Endodermal cell (in vitro differentiated cells): ENCODE results near the gene CACNA2D1. TPM values are rescaled to one million over a fixed set of nuclear protein-coding genes. Genes with fewer than 3 reads are reported as not detected.

ENCODE experiments used
- DNase-seq: peaks from one replicate; pipeline ENCODE4 v3.0.0-alpha.2; 2017
- H3K27ac ChIP-seq: 2 replicates; pipeline ENCODE4 v1.5.1; 2013; ENCODE audit warnings: mild to moderate bottlenecking, low read depth, low read length, moderate library complexity
- H3K27me3 ChIP-seq: 2 replicates; pipeline ENCODE4 v1.6.1; 2013; ENCODE audit warnings: mild to moderate bottlenecking, low read length, moderate library complexity; ENCODE audit not compliant: insufficient read depth, control insufficient read depth, poor library complexity, severe bottlenecking
- H3K36me3 ChIP-seq: 2 replicates; pipeline ENCODE4 v1.7.0; 2013; ENCODE audit warnings: mild to moderate bottlenecking, low read length, moderate library complexity; ENCODE audit not compliant: control insufficient read depth, insufficient read depth
- H3K4me1 ChIP-seq: one replicate; pipeline ENCODE4 v1.7.0; 2013; ENCODE audit warnings: low read length; ENCODE audit not compliant: control insufficient read depth, insufficient read depth
- H3K4me3 ChIP-seq: 2 replicates; pipeline ENCODE4 v1.5.1; 2013; ENCODE audit warnings: mild to moderate bottlenecking, low read length, moderate library complexity
- H3K9ac ChIP-seq: 2 replicates; pipeline ENCODE4 v1.6.1; 2013; ENCODE audit warnings: mild to moderate bottlenecking, low read length, moderate library complexity; ENCODE audit not compliant: poor library complexity, severe bottlenecking; ENCODE audit errors: extremely low read depth
- H3K9me3 ChIP-seq: 2 replicates; pipeline ENCODE4 v1.6.1; 2013; ENCODE audit warnings: mild to moderate bottlenecking, low read length, moderate library complexity; ENCODE audit not compliant: control insufficient read depth
- H3K27ac Mint-ChIP-seq: 2 replicates; pipeline ENCODE4 v1.8.0; 2020; ENCODE audit warnings: mixed read lengths
- H3K27me3 Mint-ChIP-seq: 2 replicates; pipeline ENCODE4 v1.8.0; 2021; ENCODE audit warnings: mild to moderate bottlenecking, mixed read lengths; ENCODE audit not compliant: insufficient read depth
- H3K36me3 Mint-ChIP-seq: 2 replicates; pipeline ENCODE4 v1.8.0; 2020; ENCODE audit warnings: low read depth, mixed read lengths
- H3K4me1 Mint-ChIP-seq: 2 replicates; pipeline ENCODE4 v1.8.0; 2020; ENCODE audit warnings: mixed read lengths
- H3K4me3 Mint-ChIP-seq: 2 replicates; pipeline ENCODE4 v1.8.0; 2020; ENCODE audit warnings: mild to moderate bottlenecking, moderate library complexity, mixed read lengths
- H3K9me3 Mint-ChIP-seq: 2 replicates; pipeline ENCODE4 v1.8.0; 2020; ENCODE audit warnings: mild to moderate bottlenecking, mixed read lengths
- CTCF ChIP-seq: fragments of 200-600 bp; sonication (generic); conservative IDR thresholded peaks from 2 replicates; pipeline ENCODE4 v1.5.0; 2021; ENCODE audit warnings: antibody characterized with exemption, mild to moderate bottlenecking
- WGBS, 2 experiments: methylation state at CpG; one replicate each; pipeline versions ENCODE4 v1.1.5 to v1.1.7; 2013; ENCODE audit warnings: missing lambda C conversion rate in 2 of 2, mixed read lengths in 1 of 2; ENCODE audit not compliant: insufficient coverage in 1 of 2, insufficient read length in 1 of 2; 5-methylcytosine and 5-hydroxymethylcytosine counted together
- total RNA-seq, 2 donors: library from RNA; stranded (reverse); fragmentation: NEBNext Ultra II Directional in 1 of 2; extraction: Animal tissue kit (Norgen Biotek cat#: 25700) in 1 of 2; gene quantifications; 2 replicates in 1 of 2; 3 replicates in 1 of 2; pipeline ENCODE4 v1.2.1, GENCODE V29; 2021

Gene CACNA2D1
- total RNA-seq, 2 donors from 2014 or later = 16.9 to 26.8 TPM

- no peak overlapping the region for H3K4me3 ChIP-seq
- Mint-ChIP-seq H3K36me3 (no peaks in the 10 kb centered on the region), H3K4me3 (no peak overlapping the region), H3K4me1 (peaks cover 15% of the 10 kb centered on the region), H3K27ac (no peak overlapping the region), H3K27me3 (no peaks in the 10 kb centered on the region), H3K9me3 (peaks cover 10% of the 10 kb centered on the region)
- H3K9ac ChIP-seq = no peak overlapping the region
- H3K36me3 ChIP-seq = no peaks in the 10 kb centered on the region
- H3K9me3 ChIP-seq = no peaks in the 10 kb centered on the region
- H3K4me1 ChIP-seq = no peaks in the 10 kb centered on the region
- H3K27me3 ChIP-seq = no peaks in the 10 kb centered on the region
- 80 to 84% methylated on average over 2 to 3 of the region's 3 CpGs for WGBS, 2 experiments
- no peak for TF ChIP-seq CTCF
- no peak overlapping the region for H3K27ac ChIP-seq
- DNase-seq = no peak
Measured at GRCh38 chr7:82468435-82468834, 24.9 kb upstream of the CACNA2D1 start.

GRCh38 chr7:82467020-82467419, 23.4 kb upstream of the CACNA2D1 start:
- H3K9me3 Mint-ChIP-seq = peaks cover 17% of the 10 kb centered on the region
- no peak overlapping the region for H3K9ac ChIP-seq
- no peak for DNase-seq
- H3K27ac ChIP-seq = no peak overlapping the region
- H3K4me1 ChIP-seq = no peaks in the 10 kb centered on the region
- 100% methylated on average over 1 of the region's 2 CpGs; no CpG with 5 or more reads in 1 of the 2 experiments for WGBS, 2 experiments
- no peak overlapping the region for H3K27ac Mint-ChIP-seq
- no peak overlapping the region for H3K4me3 ChIP-seq
- H3K4me3 Mint-ChIP-seq = no peak overlapping the region
- H3K36me3 Mint-ChIP-seq = no peaks in the 10 kb centered on the region
- H3K27me3 ChIP-seq = no peaks in the 10 kb centered on the region
- TF ChIP-seq CTCF = no peak
- peaks cover 14% of the 10 kb centered on the region for H3K4me1 Mint-ChIP-seq
- no peaks in the 10 kb centered on the region for H3K27me3 Mint-ChIP-seq
- H3K9me3 ChIP-seq = no peaks in the 10 kb centered on the region
- no peaks in the 10 kb centered on the region for H3K36me3 ChIP-seq

- 86 to 94% methylated on average over 1 of the region's 2 CpGs for WGBS, 2 experiments
- no peak overlapping the region for H3K4me3 Mint-ChIP-seq
Measured at GRCh38 chr7:82464372-82464771, 20.8 kb upstream of the CACNA2D1 start.

More at GRCh38 chr7:82464372-82464771, 20.8 kb upstream of the CACNA2D1 start:
- Histone ChIP-seq H3K4me1 (no peaks in the 10 kb centered on the region), H3K36me3 (no peaks in the 10 kb centered on the region), H3K27ac (no peak overlapping the region), H3K27me3 (no peaks in the 10 kb centered on the region), H3K9ac (no peak overlapping the region), H3K4me3 (no peak overlapping the region), H3K9me3 (no peaks in the 10 kb centered on the region)
- DNase-seq = no peak
- peaks cover 20% of the 10 kb centered on the region for H3K9me3 Mint-ChIP-seq
- no peak for TF ChIP-seq CTCF
- no peak overlapping the region for H3K27ac Mint-ChIP-seq
- no peaks in the 10 kb centered on the region for H3K36me3 Mint-ChIP-seq
- H3K4me1 Mint-ChIP-seq = no peaks in the 10 kb centered on the region
- H3K27me3 Mint-ChIP-seq = no peaks in the 10 kb centered on the region
